Suprapubic skin (tissue), 3 donors: Measurements from ENCODE around the gene EGF.

Experiments used
- CTCF ChIP-seq, 2 donors: fragments of 200-600 bp in 1 of 2; fragments of 450-650 bp in 1 of 2; sonication (generic) in 1 of 2; IDR thresholded peaks; one replicate each; pipeline ENCODE4 v1.5.1; 2016 to 2019; ENCODE audit warnings: antibody characterized with exemption in 2 of 2, mild to moderate bottlenecking in 1 of 2, moderate library complexity in 1 of 2
- POLR2A ChIP-seq, 2 donors: fragments of 450-650 bp; IDR thresholded peaks; one replicate each; pipeline ENCODE4 v1.6.1; 2017; ENCODE audit warnings: antibody characterized with exemption in 2 of 2, mild to moderate bottlenecking in 2 of 2, moderate library complexity in 2 of 2

DNA sequence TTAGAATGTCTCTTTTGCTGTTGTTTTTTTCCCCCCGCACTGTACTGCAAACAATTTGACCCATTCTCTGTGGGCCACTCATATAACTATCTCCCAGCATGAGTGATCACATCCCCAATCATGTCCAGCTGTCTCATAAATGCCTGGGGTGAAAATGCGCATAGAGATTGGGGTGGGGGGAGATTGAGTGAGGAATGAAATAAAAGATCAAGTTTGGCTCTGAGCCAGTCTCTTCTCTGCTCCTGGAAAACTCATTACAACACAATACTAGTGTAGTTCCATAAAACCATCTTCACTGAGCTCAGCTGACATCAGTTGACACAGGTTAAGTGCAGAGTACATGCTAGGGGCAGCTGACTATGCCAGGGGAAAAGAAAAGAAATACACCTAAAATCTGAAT lies 96.9 kb downstream of the EGF start:
- no peak for TF ChIP-seq CTCF (IDR thresholded peaks at IDR 0.05)
- TF ChIP-seq POLR2A (IDR thresholded peaks at IDR 0.05), result no peak
